Endothelial cell of umbilical vein (primary cell): ENCODE measurements around the gene ANKRD44. TPM values are rescaled to one million over a fixed set of nuclear protein-coding genes. Genes with fewer than 3 reads are reported as not detected.

ENCODE experiments used
- BruUV-seq: library from RNA; stranded (reverse); fragments of 400-500 nt; replicated peaks from 2 replicates; lab custom pipeline; 2021; lab: Mats Ljungman, UMichigan
- CTCF ChIA-PET: fragments of 300-600, 350-600 bp; sonication (Branson Sonifier 250); formaldehyde crosslinking; loops from one replicate; lab custom pipeline; 2021; ENCODE audit warnings: antibody characterized with exemption, inconsistent platforms; lab: Charles Lee
- POLR2A ChIA-PET: fragments of 300-600, 350-600 bp; sonication (Branson Sonifier 250); formaldehyde crosslinking; loops from one replicate; lab custom pipeline; 2021; ENCODE audit warnings: antibody characterized with exemption, inconsistent platforms; lab: Charles Lee
- DNase-seq: peaks from one replicate; pipeline ENCODE4 v3.0.0-alpha.2; 2011; ENCODE audit warnings: low read depth, low spot score
- FAIRE-seq: peaks from 2 replicates; lab custom pipeline; 2011; peaks lifted over from hg19 to GRCh38; lab: Jason Lieb, UNC
- H2AFZ ChIP-seq: 2 replicates; pipeline ENCODE4 v1.6.0; 2012; ENCODE audit warnings: low read depth, low read length, control low read depth, inconsistent platforms
- H3K27ac ChIP-seq: 2 replicates; pipeline ENCODE4 v1.5.1; 2011; ENCODE audit warnings: low read depth, mild to moderate bottlenecking, control low read depth, low read length, moderate library complexity; ENCODE audit not compliant: insufficient read depth
- H3K27me3 ChIP-seq, 2 experiments: 2 replicates each; pipeline versions ENCODE4 v1.6.0 to v1.6.1; 2011; ENCODE audit warnings: low read length in 2 of 2, mixed read lengths in 1 of 2; ENCODE audit not compliant: control insufficient read depth in 2 of 2, insufficient read depth in 2 of 2
- H3K36me3 ChIP-seq, 2 experiments: 2 replicates in 1 of 2; 3 replicates in 1 of 2; pipeline ENCODE4 v1.5.1; 2011; ENCODE audit warnings: low read length in 2 of 2, mild to moderate bottlenecking in 1 of 2, moderate library complexity in 1 of 2; ENCODE audit not compliant: control insufficient read depth in 2 of 2, insufficient read depth in 2 of 2; ENCODE audit errors: extremely low read depth in 1 of 2
- H3K4me1 ChIP-seq: 3 replicates; pipeline ENCODE4 v1.5.1; 2011; ENCODE audit warnings: mild to moderate bottlenecking, low read length; ENCODE audit not compliant: control insufficient read depth, insufficient read depth; ENCODE audit errors: extremely low read depth
- H3K4me2 ChIP-seq: 2 replicates; pipeline ENCODE4 v1.6.1; 2011; ENCODE audit warnings: low read length, control low read depth, mixed read lengths; ENCODE audit not compliant: insufficient read depth
- H3K4me3 ChIP-seq, 3 experiments: fragments of 200-600 bp in 1 of 3; sonication (generic), shearing (Covaris generic) in 1 of 3; replicated peaks in 1 of 3; 2 replicates each; pipeline ENCODE4 v1.5.1; 2011 to 2016; ENCODE audit warnings: control low read depth in 3 of 3, low read length in 3 of 3, mild to moderate bottlenecking in 2 of 3, inconsistent platforms in 1 of 3, low read depth in 1 of 3, moderate library complexity in 1 of 3; ENCODE audit not compliant: insufficient read depth in 1 of 3
- H3K79me2 ChIP-seq: 2 replicates; pipeline ENCODE4 v1.6.0; 2012; ENCODE audit warnings: low read length, inconsistent platforms; ENCODE audit not compliant: control insufficient read depth, insufficient read depth
- H3K9ac ChIP-seq: replicated peaks from 2 replicates; pipeline ENCODE3; 2011; ENCODE audit warnings: low read length, control low read depth; ENCODE audit not compliant: insufficient read depth; ENCODE audit errors: extremely low read depth
- H3K9me1 ChIP-seq: replicated peaks from 3 replicates; pipeline ENCODE4 v1.6.0; 2011; ENCODE audit warnings: mild to moderate bottlenecking, low read length; ENCODE audit not compliant: control insufficient read depth, insufficient read depth; ENCODE audit errors: extremely low read depth
- H3K9me3 ChIP-seq: replicated peaks from 2 replicates; pipeline ENCODE4 v1.5.1; 2012; ENCODE audit warnings: low read length, inconsistent platforms; ENCODE audit not compliant: control insufficient read depth, insufficient read depth
- H4K20me1 ChIP-seq: replicated peaks from 2 replicates; pipeline ENCODE3; 2011; ENCODE audit warnings: mild to moderate bottlenecking, low read length; ENCODE audit not compliant: control insufficient read depth, insufficient read depth; ENCODE audit errors: extremely low read depth
- EZH2 ChIP-seq: IDR thresholded peaks from 2 replicates; pipeline ENCODE4 v1.6.1; 2012; ENCODE audit warnings: borderline replicate concordance, low read depth, mild to moderate bottlenecking, moderate library complexity, low read length, inconsistent platforms; ENCODE audit not compliant: severe bottlenecking
- FOS ChIP-seq: IDR thresholded peaks from 2 replicates; pipeline ENCODE4 v1.6.1; 2011; ENCODE audit warnings: mild to moderate bottlenecking, low read length, moderate library complexity, borderline replicate concordance; ENCODE audit not compliant: insufficient read depth
- GATA2 ChIP-seq: IDR thresholded peaks from 2 replicates; pipeline ENCODE4 v1.7.0; 2011; ENCODE audit warnings: low read depth, mild to moderate bottlenecking, moderate library complexity, mixed read lengths, low read length; ENCODE audit not compliant: insufficient read length, insufficient read depth
- JUN ChIP-seq: IDR thresholded peaks from 2 replicates; pipeline ENCODE4 v1.6.1; 2011; ENCODE audit warnings: borderline replicate concordance, low read depth; ENCODE audit not compliant: insufficient read length, insufficient read depth
- MYC ChIP-seq: IDR thresholded peaks from one replicate; pipeline ENCODE4 v1.6.1; 2011; ENCODE audit warnings: mild to moderate bottlenecking, low read depth, low read length
- POLR2A ChIP-seq: IDR thresholded peaks from 2 replicates; pipeline ENCODE4 v1.6.1; 2012; ENCODE audit warnings: low read depth, mild to moderate bottlenecking, control low read depth, low read length
- POLR2AphosphoS5 ChIP-seq: IDR thresholded peaks from 2 replicates; pipeline ENCODE4 v1.6.1; 2012; ENCODE audit warnings: low read depth, mild to moderate bottlenecking, control low read depth, low read length, moderate library complexity; ENCODE audit not compliant: insufficient read depth
- dilution Hi-C: fragments of 300-500 bp; cut with MboI; formaldehyde crosslinking; loops from one replicate; pipeline ENCODE4 v1.15.0; 2019; ENCODE audit warnings: low sequenced_read_pairs; ENCODE audit not compliant: extremely low pct_ligation_motif_present
- intact Hi-C: fragments of 100-400 bp; cut with micrococcal nuclease; formaldehyde crosslinking; loops from one replicate; pipeline ENCODE4 v1.10.0; 2022
- polyA plus RNA-seq, 4 experiments: library from polyadenylated mRNA; depleted of rRNA in 3 of 4; stranded (reverse) in 3 of 4; unstranded in 1 of 4; fragments of >200 nt; gene quantifications; 2 replicates each; pipeline versions ENCODE4 v1.2.1 to v1.2.3, GENCODE V29; 2011 to 2012; ENCODE audit warnings: missing spikeins in 1 of 4
- total RNA-seq: library from RNA; stranded (reverse); gene quantifications from 2 replicates; pipeline ENCODE4 v1.2.3, GENCODE V29; 2021
- TF ChIP-seq, protein P1 (sequence below), 2 donors: IDR thresholded peaks; 1 replicate in 1 of 2; 2 replicates in 1 of 2; pipeline ENCODE4 v1.5.1; 2011; ENCODE audit warnings: low read length in 2 of 2, mild to moderate bottlenecking in 2 of 2, moderate library complexity in 2 of 2, control low read depth in 1 of 2, inconsistent platforms in 1 of 2, low read depth in 1 of 2; ENCODE audit not compliant: insufficient read depth in 1 of 2; ENCODE audit errors: extremely low read depth in 1 of 2

ANKRD44 gene
- total and polyA plus RNA-seq, 2 donors (not counting 3 experiments of a cell fraction or from before 2014, with no cell fraction given) = 3.4 to 6.1 TPM

DNA sequence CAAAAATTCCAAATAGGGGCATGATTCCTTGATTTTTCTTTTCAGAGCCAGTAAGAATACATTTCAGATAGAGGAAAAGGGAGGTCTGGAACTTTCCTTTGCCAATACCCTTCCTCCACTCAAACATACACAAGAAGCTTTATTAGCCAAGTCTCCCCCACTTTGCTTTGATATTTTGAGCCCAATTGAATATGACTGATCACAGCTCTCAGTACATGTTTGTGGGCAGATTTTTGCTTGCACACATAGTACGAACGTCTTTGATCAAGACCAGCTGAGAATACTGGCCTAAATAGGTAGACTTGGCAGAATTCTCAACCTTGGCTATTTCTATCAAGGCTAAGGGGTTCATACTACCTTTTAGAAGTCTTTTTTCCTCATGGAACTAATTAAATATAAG, 235.3 kb downstream of the ANKRD44 start:
- Histone ChIP-seq H3K9ac (no peak overlapping the region), H4K20me1 (no peaks in the 10 kb centered on the region), H3K9me1 (no peaks in the 10 kb centered on the region), H3K36me3 (no peaks in the 10 kb centered on the region), H3K27ac (no peak overlapping the region), H3K27me3 (no peaks in the 10 kb centered on the region), H2AFZ (no peak overlapping the region), H3K4me2 (no peak overlapping the region), H3K4me1 (peaks cover 7% of the 10 kb centered on the region), H3K4me3 (no peak overlapping the region), H3K9me3 (no peaks in the 10 kb centered on the region), H3K79me2 (no peaks in the 10 kb centered on the region)
- no TSS peak for BruUV-seq
- TF ChIP-seq, protein P1, sequence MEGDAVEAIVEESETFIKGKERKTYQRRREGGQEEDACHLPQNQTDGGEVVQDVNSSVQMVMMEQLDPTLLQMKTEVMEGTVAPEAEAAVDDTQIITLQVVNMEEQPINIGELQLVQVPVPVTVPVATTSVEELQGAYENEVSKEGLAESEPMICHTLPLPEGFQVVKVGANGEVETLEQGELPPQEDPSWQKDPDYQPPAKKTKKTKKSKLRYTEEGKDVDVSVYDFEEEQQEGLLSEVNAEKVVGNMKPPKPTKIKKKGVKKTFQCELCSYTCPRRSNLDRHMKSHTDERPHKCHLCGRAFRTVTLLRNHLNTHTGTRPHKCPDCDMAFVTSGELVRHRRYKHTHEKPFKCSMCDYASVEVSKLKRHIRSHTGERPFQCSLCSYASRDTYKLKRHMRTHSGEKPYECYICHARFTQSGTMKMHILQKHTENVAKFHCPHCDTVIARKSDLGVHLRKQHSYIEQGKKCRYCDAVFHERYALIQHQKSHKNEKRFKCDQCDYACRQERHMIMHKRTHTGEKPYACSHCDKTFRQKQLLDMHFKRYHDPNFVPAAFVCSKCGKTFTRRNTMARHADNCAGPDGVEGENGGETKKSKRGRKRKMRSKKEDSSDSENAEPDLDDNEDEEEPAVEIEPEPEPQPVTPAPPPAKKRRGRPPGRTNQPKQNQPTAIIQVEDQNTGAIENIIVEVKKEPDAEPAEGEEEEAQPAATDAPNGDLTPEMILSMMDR (IDR thresholded peaks at IDR 0.05; ENCODE audit: extremely low read depth in 1 of 2, insufficient read depth in 1 of 2, low read depth in 1 of 2, low read length in 2 of 2) = no peak
- TF ChIP-seq MYC (no peak), FOS (no peak), POLR2AphosphoS5 (no peak), POLR2A (no peak), JUN (no peak), GATA2 (no peak), EZH2 (no peak)
- POLR2A ChIA-PET = no interaction called here
- no peak for FAIRE-seq
- dilution Hi-C loops = no loop called here
- CTCF ChIA-PET = interaction anchor here (0.9 to 2.3 kb wide), 12 partner anchors 11 to 308 kb away, joined by 3 to 19 read pairs (median 5); no protein-coding TSS in a partner anchor
- intact Hi-C loops = loop anchor here (1.0 kb wide), 2 partner anchors 93 to 303 kb away; no protein-coding TSS in a partner anchor
- DNase-seq = no peak
